B cell (primary cell): ENCODE measurements around the gene ALDH1L2. TPM values are rescaled to one million over a fixed set of nuclear protein-coding genes. Genes with fewer than 3 reads are reported as not detected.

ENCODE experiments used
- ATAC-seq: fragments of 200-7000 bp; cut with Tn5 transposase; one replicate; pipeline ENCODE4 v1.10.0; 2021; ENCODE audit warnings: low read depth, mild to moderate bottlenecking, moderate number of reproducible peaks, moderate library complexity
- CTCF ChIA-PET: fragments of 350-600 bp; sonication (Branson Sonifier 250); formaldehyde crosslinking; loops from one replicate; lab custom pipeline; 2021; ENCODE audit warnings: antibody characterized with exemption, inconsistent platforms; lab: Charles Lee
- POLR2A ChIA-PET: fragments of 350-600 bp; sonication (Branson Sonifier 250); formaldehyde crosslinking; loops from one replicate; lab custom pipeline; 2021; ENCODE audit warnings: antibody characterized with exemption; lab: Charles Lee
- DNase-seq: peaks from one replicate; pipeline ENCODE4 v3.0.0; 2013
- H2AFZ ChIP-seq: 2 replicates; pipeline ENCODE4 v1.6.1; 2012; ENCODE audit warnings: mild to moderate bottlenecking, low read depth, low read length; ENCODE audit not compliant: insufficient read depth, poor library complexity, severe bottlenecking
- H3K27ac ChIP-seq, 2 donors: 1 replicate in 1 of 2; 2 replicates in 1 of 2; pipeline ENCODE4 v1.5.1; 2012 to 2013; ENCODE audit warnings: low read length in 2 of 2, mild to moderate bottlenecking in 2 of 2, moderate library complexity in 1 of 2
- H3K27me3 ChIP-seq, 4 experiments: fragments of 200-600 bp in 1 of 4; sonication (generic) in 1 of 4; replicated peaks in 1 of 4; 1 replicate in 2 of 4; 2 replicates in 2 of 4; pipeline versions ENCODE4 v1.6.1 to v1.7.0; 2013 to 2016; ENCODE audit warnings: low read length in 3 of 4, mild to moderate bottlenecking in 2 of 4, mixed read lengths in 1 of 4, moderate library complexity in 1 of 4; ENCODE audit not compliant: insufficient read depth in 4 of 4, control insufficient read depth in 3 of 4; ENCODE audit errors: control extremely low read depth in 1 of 4
- H3K36me3 ChIP-seq, 2 experiments: replicated peaks in 1 of 2; 1 replicate in 1 of 2; 2 replicates in 1 of 2; pipeline versions ENCODE4 v1.6.1 to v1.7.1; 2013; ENCODE audit warnings: low read length in 1 of 2; ENCODE audit not compliant: insufficient read depth in 2 of 2, control insufficient read depth in 1 of 2; ENCODE audit errors: control extremely low read depth in 1 of 2, extremely low read depth in 1 of 2
- H3K4me1 ChIP-seq, 2 donors: fragments of 200-600 bp in 1 of 2; sonication (generic) in 1 of 2; 1 replicate in 1 of 2; 2 replicates in 1 of 2; pipeline versions ENCODE4 v1.5.1 to v1.6.1; 2013 to 2017; ENCODE audit warnings: low read length in 2 of 2; ENCODE audit not compliant: control insufficient read depth in 2 of 2, insufficient read depth in 2 of 2
- H3K4me2 ChIP-seq: replicated peaks from 2 replicates; pipeline ENCODE3; 2012; ENCODE audit warnings: mild to moderate bottlenecking, low read depth, low read length; ENCODE audit not compliant: poor library complexity, severe bottlenecking
- H3K4me3 ChIP-seq, 5 experiments: fragments of 200-600 bp in 1 of 5; sonication (generic) in 1 of 5; 1 replicate in 3 of 5; 2 replicates in 2 of 5; pipeline versions ENCODE4 v1.5.1 to v1.7.0; 2011 to 2016; ENCODE audit warnings: low read length in 4 of 5, mild to moderate bottlenecking in 4 of 5, low read depth in 2 of 5, control low read depth in 1 of 5, moderate library complexity in 1 of 5; ENCODE audit not compliant: insufficient read depth in 1 of 5; ENCODE audit errors: control extremely low read depth in 1 of 5, extremely low read depth in 1 of 5
- H3K79me2 ChIP-seq: fragments of 200-600 bp; sonication (generic); one replicate; pipeline ENCODE4 v1.6.0; 2016; ENCODE audit warnings: low read length; ENCODE audit not compliant: control insufficient read depth, insufficient read depth
- H3K9ac ChIP-seq: fragments of 200-600 bp; sonication (generic); 2 replicates; pipeline ENCODE4 v1.6.1; 2017; ENCODE audit warnings: mild to moderate bottlenecking, low read length, moderate library complexity
- H3K9me3 ChIP-seq, 3 donors: one replicate each; pipeline versions ENCODE4 v1.6.1 to v1.7.1; 2013; ENCODE audit warnings: low read length in 2 of 3; ENCODE audit not compliant: control insufficient read depth in 2 of 3, insufficient read depth in 1 of 3; ENCODE audit errors: control extremely low read depth in 1 of 3
- H4K20me1 ChIP-seq: 2 replicates; pipeline ENCODE4 v1.6.0; 2012; ENCODE audit warnings: mild to moderate bottlenecking, low read length; ENCODE audit not compliant: insufficient read depth, control insufficient read depth, poor library complexity, severe bottlenecking
- H3K27ac Mint-ChIP-seq: one replicate; pipeline ENCODE4 v1.8.0; 2021; ENCODE audit warnings: mixed read lengths
- H3K27me3 Mint-ChIP-seq: one replicate; pipeline ENCODE4 v1.8.0; 2021; ENCODE audit warnings: mixed read lengths
- H3K4me1 Mint-ChIP-seq: one replicate; pipeline ENCODE4 v1.8.0; 2021; ENCODE audit warnings: mixed read lengths
- H3K4me3 Mint-ChIP-seq: one replicate; pipeline ENCODE4 v1.8.0; 2021; ENCODE audit warnings: mixed read lengths
- H3K9me3 Mint-ChIP-seq: one replicate; pipeline ENCODE4 v1.8.0; 2022; ENCODE audit warnings: mixed read lengths; ENCODE audit not compliant: insufficient read depth
- CTCF ChIP-seq: fragments of 200-600 bp; IDR thresholded peaks from one replicate; pipeline ENCODE4 v1.8.0; 2022; ENCODE audit warnings: antibody characterized with exemption, mild to moderate bottlenecking
- EZH2 ChIP-seq: IDR thresholded peaks from 2 replicates; pipeline ENCODE4 v1.6.1; 2012; ENCODE audit warnings: borderline replicate concordance, low read depth, mild to moderate bottlenecking, moderate library complexity, low read length; ENCODE audit not compliant: insufficient read depth, poor library complexity, severe bottlenecking
- WGBS: methylation state at CpG from one replicate; pipeline ENCODE4 v1.1.5; 2013; ENCODE audit warnings: missing lambda C conversion rate; ENCODE audit not compliant: insufficient coverage; 5-methylcytosine and 5-hydroxymethylcytosine counted together
- intact Hi-C: fragments of 100-400 bp; cut with micrococcal nuclease; formaldehyde crosslinking; loops from one replicate; pipeline ENCODE4 v1.10.0; 2022
- polyA plus RNA-seq: library from polyadenylated mRNA; depleted of rRNA; stranded (reverse); fragments of >200 nt; gene quantifications from 2 replicates; pipeline ENCODE4 v1.2.3, GENCODE V29; 2012
- total RNA-seq, 2 donors: library from RNA; stranded (reverse); fragments of 120-200 nt in 1 of 2; gene quantifications; 1 replicate in 1 of 2; 2 replicates in 1 of 2; pipeline versions ENCODE4 v1.2.3 to v1.2.4, GENCODE V29; 2013 to 2022

Gene ALDH1L2
- total and polyA plus RNA-seq, 2 donors (not counting 1 experiment from before 2014, with no cell fraction given), result 0.04 to 0.32 TPM

DNA sequence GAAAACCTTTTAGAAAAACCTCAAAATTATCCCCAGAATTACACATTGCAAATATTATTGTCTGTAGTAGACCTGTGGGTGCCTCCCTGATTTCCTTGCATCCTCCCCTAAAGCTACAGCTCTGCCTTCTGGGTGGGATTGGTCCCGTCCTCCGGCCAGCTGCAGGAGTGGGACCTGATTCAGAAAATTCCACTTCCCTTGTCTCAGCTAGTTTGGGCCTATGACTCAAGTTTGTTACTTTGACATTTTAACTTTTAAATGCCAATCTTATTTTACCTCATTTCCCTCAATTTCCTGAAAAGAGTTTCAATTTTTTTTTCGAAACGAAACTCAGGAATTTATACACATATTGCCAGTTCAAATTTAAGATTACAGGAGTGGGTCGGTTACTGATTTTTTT, 113.0 kb downstream of the ALDH1L2 start:
- ATAC-seq, result no peak
- Histone ChIP-seq H4K20me1 (no peaks in the 10 kb centered on the region), H3K4me1 (peaks cover 25 to 28% of the 10 kb centered on the region in 2 donors), H3K27me3 (no peaks in the 10 kb centered on the region), H3K79me2 (no peaks in the 10 kb centered on the region), H2AFZ (no peak overlapping the region), H3K9ac (no peak overlapping the region), H3K27ac (no peak overlapping the region), H3K4me3 (no peak overlapping the region), H3K36me3 (no peaks in the 10 kb centered on the region), H3K9me3 (peaks cover 0 to 6% (median 0%) of the 10 kb centered on the region in 3 donors), H3K4me2 (no peak overlapping the region)
- intact Hi-C loops, result loop anchor here (5.0 kb wide), 1 partner anchor 81 kb away; no protein-coding TSS in a partner anchor
- TF ChIP-seq CTCF (no peak), EZH2 (no peak)
- Mint-ChIP-seq H3K27ac (no peak overlapping the region), H3K27me3 (no peaks in the 10 kb centered on the region), H3K4me1 (peaks cover 29% of the 10 kb centered on the region), H3K4me3 (no peak overlapping the region), H3K9me3 (no peaks in the 10 kb centered on the region)
- ChIA-PET CTCF (interaction anchor here (0.9 to 1.1 kb wide), 4 partner anchors 9 to 82 kb away, joined by 3 to 7 read pairs (median 3); no protein-coding TSS in a partner anchor), POLR2A (no interaction called here)
- WGBS, result 92% methylated on average over 3 of the region's 5 CpGs
- no peak for DNase-seq

Other genes with a start within 250 kb of the ALDH1L2 start
- 13.0 TPM in 2 replicates for gene SLC41A2, start 126.2 kb downstream of the ALDH1L2 start, total RNA-seq
- gene SLC41A2, start 126.2 kb downstream of the ALDH1L2 start, polyA plus RNA-seq, result 0.43 and 0.51 TPM in 2 replicates
- 15.3 and 21.2 TPM in 2 replicates for gene NOPCHAP1, start 98.1 kb downstream of the ALDH1L2 start, total RNA-seq
- 2.8 and 3.2 TPM in 2 replicates for gene NOPCHAP1, start 98.1 kb downstream of the ALDH1L2 start, polyA plus RNA-seq
- 240 and 247 TPM in 2 replicates for gene WASHC4, start 23.3 kb upstream of the ALDH1L2 start, total RNA-seq
- gene WASHC4, start 23.3 kb upstream of the ALDH1L2 start, polyA plus RNA-seq, result 55.2 and 79.5 TPM in 2 replicates
- 57.7 and 58.3 TPM in 2 replicates for gene APPL2, start 151.7 kb upstream of the ALDH1L2 start, total RNA-seq
- gene APPL2, start 151.7 kb upstream of the ALDH1L2 start, polyA plus RNA-seq, result 20.5 and 24.4 TPM in 2 replicates
- gene C12orf75, start 246.2 kb upstream of the ALDH1L2 start, total RNA-seq, result 7.9 and 12.9 TPM in 2 replicates
- gene C12orf75, start 246.2 kb upstream of the ALDH1L2 start, polyA plus RNA-seq, result 8.5 and 15.3 TPM in 2 replicates